Calu3 (cell line): Measurements from ENCODE around the gene ELF1. TPM values are rescaled to one million over a fixed set of nuclear protein-coding genes. Genes with fewer than 3 reads are reported as not detected.
A peak's percentile ranks its signal among the peaks of the same experiment; 100 is the strongest.

Experiments
- BruUV-seq: library from RNA; stranded (reverse); fragments of 400-500 nt; replicated peaks from 2 replicates; lab custom pipeline; 2021; lab: Mats Ljungman, UMichigan
- CTCF ChIA-PET: fragments of 300-600 bp; sonication (Branson Sonifier 250); formaldehyde crosslinking; loops from one replicate; lab custom pipeline; 2022; ENCODE audit warnings: antibody characterized with exemption; lab: Charles Lee
- DNase-seq: peaks from one replicate; pipeline ENCODE4 v3.0.0; 2022
- H3K27ac Mint-ChIP-seq: one replicate; pipeline ENCODE4 v1.8.0; 2022; ENCODE audit warnings: mixed read lengths; ENCODE audit not compliant: unreplicated experiment
- H3K27me3 Mint-ChIP-seq: one replicate; pipeline ENCODE4 v1.8.0; 2022; ENCODE audit warnings: mixed read lengths; ENCODE audit not compliant: unreplicated experiment
- H3K36me3 Mint-ChIP-seq: one replicate; pipeline ENCODE4 v1.8.0; 2022; ENCODE audit warnings: mild to moderate bottlenecking, moderate library complexity, mixed read lengths; ENCODE audit not compliant: insufficient read depth, unreplicated experiment
- H3K4me1 Mint-ChIP-seq: one replicate; pipeline ENCODE4 v1.8.0; 2022; ENCODE audit warnings: mild to moderate bottlenecking, low read depth, mixed read lengths; ENCODE audit not compliant: unreplicated experiment
- H3K4me3 Mint-ChIP-seq: one replicate; pipeline ENCODE4 v1.8.0; 2022; ENCODE audit warnings: mild to moderate bottlenecking, low read depth, moderate library complexity, mixed read lengths; ENCODE audit not compliant: unreplicated experiment
- H3K9me3 Mint-ChIP-seq: one replicate; pipeline ENCODE4 v1.8.0; 2022; ENCODE audit warnings: low read depth, mixed read lengths; ENCODE audit not compliant: unreplicated experiment
- CTCF ChIP-seq: fragments of 200-600 bp; IDR thresholded peaks from one replicate; pipeline ENCODE4 v1.8.0; 2022; ENCODE audit warnings: antibody characterized with exemption; ENCODE audit not compliant: unreplicated experiment
- intact Hi-C: fragments of 100-400 bp; cut with micrococcal nuclease; formaldehyde crosslinking; loops from one replicate; pipeline ENCODE4 v1.10.0; 2022; ENCODE audit not compliant: unreplicated experiment
- total RNA-seq: library from RNA; stranded (reverse); gene quantifications from 2 replicates; pipeline ENCODE4 v1.2.3, GENCODE V29; 2022

ELF1 gene
- total RNA-seq, 1 experiment from 2014 or later: 63.5 TPM

GRCh38 chr13:40974460-40975407 lies 44.4 kb downstream of the ELF1 start:
- Mint-ChIP-seq H3K36me3 (peaks cover 13% of the 10 kb centered on the region), H3K27me3 (no peaks in the 10 kb centered on the region), H3K4me3 (peak overlapping the region; percentile 30), H3K27ac (peak overlapping the region; percentile 66), H3K9me3 (no peaks in the 10 kb centered on the region), H3K4me1 (peaks cover 46% of the 10 kb centered on the region)
- intact Hi-C loops: loop anchor here (5.0 kb wide), 2 partner anchors 43 to 83 kb away; partner anchors contain the start of gene ELF1
- peak; percentile 41 for TF ChIP-seq CTCF
- no TSS peak for BruUV-seq
- peak; percentile 30 for DNase-seq
- CTCF ChIA-PET: interaction anchor here (0.7 to 1.7 kb wide), 9 partner anchors 18 to 185 kb away, joined by 3 to 9 read pairs (median 4); partner anchors contain the start of genes ELF1, SLC25A15 and WBP4

GRCh38 chr13:40973409-40973808 lies 45.7 kb downstream of the ELF1 start:
- H3K27me3 Mint-ChIP-seq: no peaks in the 10 kb centered on the region
- peaks cover 19% of the 10 kb centered on the region for H3K36me3 Mint-ChIP-seq
- BruUV-seq: no TSS peak
- peaks cover 56% of the 10 kb centered on the region for H3K4me1 Mint-ChIP-seq
- no peak for DNase-seq
- CTCF ChIA-PET: interaction anchor here (0.7 kb wide), 1 partner anchor 9 kb away, joined by 3 read pairs; no protein-coding TSS in a partner anchor
- intact Hi-C loops: loop anchor here (5.0 kb wide), 2 partner anchors 44 to 84 kb away; partner anchors contain the start of gene ELF1
- H3K27ac Mint-ChIP-seq: peak overlapping the region; percentile 17
- no peak for TF ChIP-seq CTCF
- H3K4me3 Mint-ChIP-seq: no peak overlapping the region
- no peaks in the 10 kb centered on the region for H3K9me3 Mint-ChIP-seq

DNA sequence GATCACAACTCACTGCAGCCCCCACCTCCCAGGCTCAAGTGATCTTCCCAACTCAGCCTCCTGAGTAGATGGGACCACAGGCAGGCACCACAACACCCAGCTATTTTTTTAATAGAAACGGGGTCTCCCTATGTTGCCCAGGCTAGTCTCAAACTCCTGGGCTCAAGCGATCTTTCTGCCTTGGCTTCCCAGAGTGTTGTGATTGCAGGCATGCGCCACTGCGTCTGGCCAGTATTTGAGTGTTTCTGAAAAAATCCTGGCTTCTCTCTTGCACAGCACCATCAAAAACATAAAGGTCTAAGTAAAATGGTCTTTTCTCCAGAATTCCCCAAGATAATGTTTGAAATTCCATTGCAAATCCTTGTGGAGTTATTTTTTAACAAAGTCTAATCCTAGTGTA lies 47.8 kb downstream of the ELF1 start:
- Mint-ChIP-seq H3K36me3 (peaks cover 14% of the 10 kb centered on the region), H3K4me3 (no peak overlapping the region), H3K27ac (peak overlapping the region; percentile 65), H3K4me1 (peaks cover 41% of the 10 kb centered on the region), H3K27me3 (no peaks in the 10 kb centered on the region), H3K9me3 (no peaks in the 10 kb centered on the region)
- intact Hi-C loops: loop anchor here (5.0 kb wide), 2 partner anchors 46 to 86 kb away; partner anchors contain the start of gene ELF1
- no TSS peak for BruUV-seq
- TF ChIP-seq CTCF: no peak
- DNase-seq: no peak
- CTCF ChIA-PET: no interaction called here

GRCh38 chr13:40970803-40971202 lies 48.3 kb downstream of the ELF1 start:
- Mint-ChIP-seq H3K4me1 (peaks cover 36% of the 10 kb centered on the region), H3K9me3 (no peaks in the 10 kb centered on the region), H3K27ac (no peak overlapping the region), H3K36me3 (peaks cover 14% of the 10 kb centered on the region), H3K27me3 (no peaks in the 10 kb centered on the region), H3K4me3 (no peak overlapping the region)
- CTCF ChIA-PET: no interaction called here
- intact Hi-C loops: loop anchor here (5.0 kb wide), 2 partner anchors 46 to 86 kb away; partner anchors contain the start of gene ELF1
- BruUV-seq: no TSS peak
- no peak for DNase-seq
- TF ChIP-seq CTCF: no peak
